ENCODE measurements around the gene RPS27. TPM values are rescaled to one million over a fixed set of nuclear protein-coding genes. Genes with fewer than 3 reads are reported as not detected.

Gene RPS27
- total RNA-seq, 2 donors from 2014 or later: 1,800 to 2,084 TPM

- H3K27me3 ChIP-seq (ENCODE audit: control insufficient read depth, insufficient read depth, low read length, poor library complexity, severe bottlenecking): no peaks in the 10 kb centered on the region
- no peaks in the 10 kb centered on the region for H3K4me1 ChIP-seq (ENCODE audit: control insufficient read depth, insufficient read depth, low read length)
- H3K9ac ChIP-seq (ENCODE audit: extremely low read depth, low read length, poor library complexity, severe bottlenecking): peak within 1 kb of the TSS; percentile 56
- no peaks in the 10 kb centered on the region for H3K9me3 ChIP-seq (ENCODE audit: control insufficient read depth, low read length)
- H3K9me3 Mint-ChIP-seq: no peaks in the 10 kb centered on the region
- H3K4me3 ChIP-seq (ENCODE audit: low read length): peak within 1 kb of the TSS; percentile 89
- H3K4me1 Mint-ChIP-seq: peaks cover 10% of the 10 kb centered on the region
- peak within 1 kb of the TSS; percentile 94 for H3K4me3 Mint-ChIP-seq
- H3K27me3 Mint-ChIP-seq (ENCODE audit: insufficient read depth): no peaks in the 10 kb centered on the region
- peak within 1 kb of the TSS; percentile 78 for H3K27ac ChIP-seq (ENCODE audit: low read depth, low read length)
- peaks cover 22% of the 10 kb centered on the region for H3K36me3 Mint-ChIP-seq (ENCODE audit: low read depth)
- H3K36me3 ChIP-seq (ENCODE audit: control insufficient read depth, insufficient read depth, low read length): peaks cover 16% of the 10 kb centered on the region
- H3K27ac Mint-ChIP-seq: peak within 1 kb of the TSS; percentile 95
- 0% methylated on average over 5 to 31 of the region's 32 CpGs for WGBS, 2 experiments (ENCODE audit: insufficient coverage in 1 of 2, insufficient read length in 1 of 2)
- peak; percentile 96 for DNase-seq
- TF ChIP-seq CTCF (conservative IDR thresholded peaks at IDR 0.05): no peak
Observed at GRCh38 chr1:153985941-153986761, 4.4 kb upstream of the RPS27 start, which contains the start of gene RAB13. TSS of gene RAB13 (minus strand) at chr1:153986339. CDS start at chr1:153986236, 103 bp downstream.

GRCh38 chr1:153987621-153988020 is 2.9 kb upstream of the RPS27 start:
- no peaks in the 10 kb centered on the region for H3K9me3 ChIP-seq (ENCODE audit: control insufficient read depth, low read length)
- no peak overlapping the region for H3K4me3 Mint-ChIP-seq
- no peak overlapping the region for H3K9ac ChIP-seq (ENCODE audit: extremely low read depth, low read length, poor library complexity, severe bottlenecking)
- no peak for TF ChIP-seq CTCF (conservative IDR thresholded peaks at IDR 0.05)
- DNase-seq: no peak
- 91 to 98% methylated on average over 6 to 7 of the region's 8 CpGs for WGBS, 2 experiments (ENCODE audit: insufficient coverage in 1 of 2, insufficient read length in 1 of 2)
- H3K27me3 Mint-ChIP-seq (ENCODE audit: insufficient read depth): no peaks in the 10 kb centered on the region
- H3K4me1 Mint-ChIP-seq: peaks cover 20% of the 10 kb centered on the region
- no peak overlapping the region for H3K27ac Mint-ChIP-seq
- H3K36me3 ChIP-seq (ENCODE audit: control insufficient read depth, insufficient read depth, low read length): peaks cover 27% of the 10 kb centered on the region
- H3K27me3 ChIP-seq (ENCODE audit: control insufficient read depth, insufficient read depth, low read length, poor library complexity, severe bottlenecking): no peaks in the 10 kb centered on the region
- H3K4me1 ChIP-seq (ENCODE audit: control insufficient read depth, insufficient read depth, low read length): no peaks in the 10 kb centered on the region
- H3K9me3 Mint-ChIP-seq: no peaks in the 10 kb centered on the region
- H3K27ac ChIP-seq (ENCODE audit: low read depth, low read length): no peak overlapping the region
- H3K4me3 ChIP-seq (ENCODE audit: low read length): no peak overlapping the region
- H3K36me3 Mint-ChIP-seq (ENCODE audit: low read depth): peaks cover 26% of the 10 kb centered on the region

GRCh38 chr1:153991151-153991630 is 629 bp downstream of the RPS27 start:
- 18 to 29% methylated on average over 3 to 7 of the region's 9 CpGs for WGBS, 2 experiments (ENCODE audit: insufficient coverage in 1 of 2, insufficient read length in 1 of 2)

More at GRCh38 chr1:153991151-153991630, 629 bp downstream of the RPS27 start:
- no peaks in the 10 kb centered on the region for H3K9me3 ChIP-seq (ENCODE audit: control insufficient read depth, low read length)
- no peak for DNase-seq
- Mint-ChIP-seq H3K4me3 (peak overlapping the region; percentile 95), H3K4me1 (peaks cover 15% of the 10 kb centered on the region), H3K36me3 (ENCODE audit: low read depth) (peaks cover 44% of the 10 kb centered on the region), H3K27me3 (ENCODE audit: insufficient read depth) (no peaks in the 10 kb centered on the region), H3K9me3 (peaks cover 4% of the 10 kb centered on the region), H3K27ac (peak overlapping the region; percentile 99)
- peak overlapping the region; percentile 99 for H3K4me3 ChIP-seq (ENCODE audit: low read length)
- no peaks in the 10 kb centered on the region for H3K4me1 ChIP-seq (ENCODE audit: control insufficient read depth, insufficient read depth, low read length)
- H3K36me3 ChIP-seq (ENCODE audit: control insufficient read depth, insufficient read depth, low read length): peaks cover 45% of the 10 kb centered on the region
- H3K27ac ChIP-seq (ENCODE audit: low read depth, low read length): no peak overlapping the region
- peak overlapping the region; percentile 94 for H3K9ac ChIP-seq (ENCODE audit: extremely low read depth, low read length, poor library complexity, severe bottlenecking)
- H3K27me3 ChIP-seq (ENCODE audit: control insufficient read depth, insufficient read depth, low read length, poor library complexity, severe bottlenecking): no peaks in the 10 kb centered on the region
- TF ChIP-seq CTCF (conservative IDR thresholded peaks at IDR 0.05): no peak

Measured in endodermal cell (in vitro differentiated cells).